ENCODE results near the gene IMPDH2.

DNA sequence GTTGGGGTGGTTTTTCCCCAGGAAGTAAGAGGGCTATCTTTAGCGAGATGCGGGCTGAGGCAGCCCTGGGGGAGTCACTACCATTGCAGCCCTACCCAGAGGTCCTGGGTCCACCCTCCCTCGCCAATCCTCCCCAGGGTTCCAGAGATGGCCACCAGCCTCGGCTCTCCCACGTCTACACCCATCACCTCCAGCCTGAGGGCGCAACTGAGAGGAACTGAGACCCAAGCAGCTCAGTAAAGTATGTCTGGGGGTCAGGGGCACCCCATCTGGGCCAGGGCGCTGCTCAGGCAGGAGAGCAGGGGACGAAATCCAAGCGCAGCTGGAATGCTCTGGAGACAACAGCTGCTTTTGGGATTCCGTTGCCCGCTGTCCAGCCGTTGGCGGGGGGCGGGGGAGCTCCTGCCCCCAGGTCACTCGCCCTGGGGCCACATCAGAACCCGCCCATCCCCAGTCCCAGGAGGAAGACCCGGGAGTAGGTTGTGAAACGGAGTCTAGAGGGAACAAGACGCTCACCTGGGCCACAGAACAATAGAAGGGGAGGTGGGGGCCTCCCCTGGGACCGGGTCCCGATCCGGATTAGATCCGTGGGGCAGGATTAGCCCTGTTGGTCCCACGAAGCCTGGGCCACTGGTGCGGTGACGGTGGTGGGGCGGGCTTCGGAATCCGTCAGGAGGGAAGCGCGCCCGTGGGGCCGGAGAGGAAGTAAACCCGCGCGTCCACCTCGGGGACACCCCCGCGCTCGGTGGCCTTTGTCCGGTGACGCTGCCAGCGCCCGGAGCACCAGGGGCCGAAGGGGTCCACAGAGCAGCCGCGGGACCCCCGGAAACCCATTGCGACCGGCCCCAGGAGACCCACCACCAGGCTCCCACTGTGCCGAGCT is 8.6 kb downstream of the IMPDH2 start:
- TF ChIP-seq, protein P1, sequence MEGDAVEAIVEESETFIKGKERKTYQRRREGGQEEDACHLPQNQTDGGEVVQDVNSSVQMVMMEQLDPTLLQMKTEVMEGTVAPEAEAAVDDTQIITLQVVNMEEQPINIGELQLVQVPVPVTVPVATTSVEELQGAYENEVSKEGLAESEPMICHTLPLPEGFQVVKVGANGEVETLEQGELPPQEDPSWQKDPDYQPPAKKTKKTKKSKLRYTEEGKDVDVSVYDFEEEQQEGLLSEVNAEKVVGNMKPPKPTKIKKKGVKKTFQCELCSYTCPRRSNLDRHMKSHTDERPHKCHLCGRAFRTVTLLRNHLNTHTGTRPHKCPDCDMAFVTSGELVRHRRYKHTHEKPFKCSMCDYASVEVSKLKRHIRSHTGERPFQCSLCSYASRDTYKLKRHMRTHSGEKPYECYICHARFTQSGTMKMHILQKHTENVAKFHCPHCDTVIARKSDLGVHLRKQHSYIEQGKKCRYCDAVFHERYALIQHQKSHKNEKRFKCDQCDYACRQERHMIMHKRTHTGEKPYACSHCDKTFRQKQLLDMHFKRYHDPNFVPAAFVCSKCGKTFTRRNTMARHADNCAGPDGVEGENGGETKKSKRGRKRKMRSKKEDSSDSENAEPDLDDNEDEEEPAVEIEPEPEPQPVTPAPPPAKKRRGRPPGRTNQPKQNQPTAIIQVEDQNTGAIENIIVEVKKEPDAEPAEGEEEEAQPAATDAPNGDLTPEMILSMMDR (IDR thresholded peaks at IDR 0.05 in 4 of 5, conservative IDR thresholded peaks at IDR 0.05 in 1 of 5), result no peak
- TF ChIP-seq POLR2A (IDR thresholded peaks at IDR 0.05), result no peak

Data from gastrocnemius medialis (tissue), 4 donors.